K562 (cell line): Measurements from ENCODE around the gene IL1RL1.

Experiments
- BRF1 ChIP-seq: IDR thresholded peaks from 3 replicates; pipeline ENCODE4 v1.6.1; 2011; ENCODE audit warnings: borderline replicate concordance, mild to moderate bottlenecking; ENCODE audit not compliant: insufficient read length; ENCODE audit errors: extremely low read depth
- CBX1 ChIP-seq: sonication (generic); IDR thresholded peaks from 2 replicates; pipeline ENCODE4 v1.6.1; 2016; ENCODE audit warnings: antibody characterized with exemption, low read depth, mild to moderate bottlenecking
- E2F4 ChIP-seq: sonication (generic); formaldehyde crosslinking; IDR thresholded peaks from 2 replicates; pipeline ENCODE4 v1.8.0; 2022; ENCODE audit warnings: mild to moderate bottlenecking, low read depth, missing genetic modification reagents
- KLF6 ChIP-seq: fragments of 250-450 bp; sonication (Bioruptor Pico); IDR thresholded peaks from 2 replicates; pipeline ENCODE4 v1.4.0; 2020; ENCODE audit warnings: mild to moderate bottlenecking, moderate library complexity, borderline replicate concordance
- MYNN ChIP-seq, 2 experiments: sonication (generic); formaldehyde crosslinking in 1 of 2; IDR thresholded peaks; 2 replicates each; pipeline versions ENCODE4 v1.5.0 to v1.6.1; 2016 to 2020; ENCODE audit warnings: antibody characterized with exemption in 1 of 2, missing genetic modification reagents in 1 of 2
- POLR2A ChIP-seq: fragments of 450-650 bp; conservative IDR thresholded peaks from 2 replicates; pipeline ENCODE4 v1.6.1; 2016
- POLR2H ChIP-seq: IDR thresholded peaks from 2 replicates; pipeline ENCODE4 v1.6.1; 2016; ENCODE audit warnings: missing genetic modification characterization, low read depth, mild to moderate bottlenecking, control low read depth, missing compliant biosample characterization, moderate library complexity
- SMC3 ChIP-seq: conservative IDR thresholded peaks from 2 replicates; pipeline ENCODE4 v1.6.1; 2011; ENCODE audit warnings: low read depth, low read length, improper control_type of control experiment; ENCODE audit not compliant: insufficient read depth
- TF ChIP-seq, protein P1 (sequence below), 3 experiments: IDR thresholded peaks in 2 of 3; conservative IDR thresholded peaks in 1 of 3; 2 replicates each; pipeline ENCODE4 v1.5.1; 2011 to 2012; ENCODE audit warnings: low read length in 3 of 3, mild to moderate bottlenecking in 3 of 3, control low read depth in 2 of 3, improper control_type of control experiment in 1 of 3, inconsistent platforms in 1 of 3, low read depth in 1 of 3, mixed read lengths in 1 of 3, moderate library complexity in 1 of 3; ENCODE audit not compliant: insufficient read depth in 2 of 3

GRCh38 chr2:102321941-102322719 lies 10.8 kb downstream of the IL1RL1 start:
- TF ChIP-seq KLF6 (CRISPR knock-in tag), result no peak
- TF ChIP-seq, protein P1, sequence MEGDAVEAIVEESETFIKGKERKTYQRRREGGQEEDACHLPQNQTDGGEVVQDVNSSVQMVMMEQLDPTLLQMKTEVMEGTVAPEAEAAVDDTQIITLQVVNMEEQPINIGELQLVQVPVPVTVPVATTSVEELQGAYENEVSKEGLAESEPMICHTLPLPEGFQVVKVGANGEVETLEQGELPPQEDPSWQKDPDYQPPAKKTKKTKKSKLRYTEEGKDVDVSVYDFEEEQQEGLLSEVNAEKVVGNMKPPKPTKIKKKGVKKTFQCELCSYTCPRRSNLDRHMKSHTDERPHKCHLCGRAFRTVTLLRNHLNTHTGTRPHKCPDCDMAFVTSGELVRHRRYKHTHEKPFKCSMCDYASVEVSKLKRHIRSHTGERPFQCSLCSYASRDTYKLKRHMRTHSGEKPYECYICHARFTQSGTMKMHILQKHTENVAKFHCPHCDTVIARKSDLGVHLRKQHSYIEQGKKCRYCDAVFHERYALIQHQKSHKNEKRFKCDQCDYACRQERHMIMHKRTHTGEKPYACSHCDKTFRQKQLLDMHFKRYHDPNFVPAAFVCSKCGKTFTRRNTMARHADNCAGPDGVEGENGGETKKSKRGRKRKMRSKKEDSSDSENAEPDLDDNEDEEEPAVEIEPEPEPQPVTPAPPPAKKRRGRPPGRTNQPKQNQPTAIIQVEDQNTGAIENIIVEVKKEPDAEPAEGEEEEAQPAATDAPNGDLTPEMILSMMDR (IDR thresholded peaks at IDR 0.05 in 2 of 3, conservative IDR thresholded peaks at IDR 0.05 in 1 of 3; ENCODE audit: insufficient read depth in 2 of 3, low read depth in 1 of 3, low read length in 3 of 3), result no peak
- no peak for TF ChIP-seq CBX1
- no peak for TF ChIP-seq E2F4
- no peak for TF ChIP-seq POLR2H (tag)
- TF ChIP-seq MYNN (IDR thresholded peaks at IDR 0.05), result no peak
- no peak for TF ChIP-seq MYNN (CRISPR knock-in tag; IDR thresholded peaks at IDR 0.05)
- TF ChIP-seq SMC3, result no peak
- TF ChIP-seq BRF1, result no peak
- no peak for TF ChIP-seq POLR2A
